NCI-H1436 treated with DMSO at 0.1 percent for 48 hours (cell line): ENCODE results near the gene PIWIL1.

Experiments used
- DNase-seq: peaks from one replicate; lab custom pipeline; 2025; lab: John Stamatoyannopoulos, UW

The PIWIL1 gene

DNA sequence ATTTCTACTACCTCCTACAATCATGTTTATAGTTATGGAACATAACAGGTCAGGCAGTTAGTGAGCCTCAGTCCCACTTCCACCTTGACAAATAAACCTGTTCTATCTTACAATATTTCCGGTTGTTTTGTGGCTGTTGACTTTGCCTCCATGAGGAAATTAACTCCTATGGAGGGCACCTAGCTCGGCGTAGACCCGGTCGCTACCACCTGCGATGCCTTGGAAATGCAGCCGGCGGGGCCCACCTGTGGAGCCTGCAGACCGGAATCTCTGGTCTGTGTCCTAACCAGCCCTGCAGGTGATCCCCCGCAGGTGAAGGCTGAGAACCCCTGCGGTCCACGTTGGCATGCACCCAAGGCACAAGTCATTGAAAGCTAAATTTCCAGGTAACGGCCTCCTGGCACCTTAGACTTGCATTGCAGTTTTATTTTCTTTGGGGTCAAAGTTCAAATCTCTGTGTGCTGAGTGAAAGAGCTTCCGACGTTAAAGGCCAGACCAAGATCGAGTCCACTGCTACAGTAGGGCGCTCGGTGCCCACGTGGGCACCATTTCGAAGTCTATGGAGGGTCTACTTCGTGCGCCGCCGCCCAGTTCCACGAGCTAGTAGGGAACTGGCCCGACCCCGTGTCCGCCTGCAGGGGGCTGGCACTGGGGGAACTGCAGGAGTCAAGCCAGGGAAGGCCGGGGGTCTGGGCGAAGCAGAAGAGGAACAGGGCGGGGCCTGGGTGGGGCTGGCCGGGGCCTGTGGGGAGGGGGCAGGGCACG lies 782 bp upstream of the PIWIL1 start:
- no peak for DNase-seq

DNA sequence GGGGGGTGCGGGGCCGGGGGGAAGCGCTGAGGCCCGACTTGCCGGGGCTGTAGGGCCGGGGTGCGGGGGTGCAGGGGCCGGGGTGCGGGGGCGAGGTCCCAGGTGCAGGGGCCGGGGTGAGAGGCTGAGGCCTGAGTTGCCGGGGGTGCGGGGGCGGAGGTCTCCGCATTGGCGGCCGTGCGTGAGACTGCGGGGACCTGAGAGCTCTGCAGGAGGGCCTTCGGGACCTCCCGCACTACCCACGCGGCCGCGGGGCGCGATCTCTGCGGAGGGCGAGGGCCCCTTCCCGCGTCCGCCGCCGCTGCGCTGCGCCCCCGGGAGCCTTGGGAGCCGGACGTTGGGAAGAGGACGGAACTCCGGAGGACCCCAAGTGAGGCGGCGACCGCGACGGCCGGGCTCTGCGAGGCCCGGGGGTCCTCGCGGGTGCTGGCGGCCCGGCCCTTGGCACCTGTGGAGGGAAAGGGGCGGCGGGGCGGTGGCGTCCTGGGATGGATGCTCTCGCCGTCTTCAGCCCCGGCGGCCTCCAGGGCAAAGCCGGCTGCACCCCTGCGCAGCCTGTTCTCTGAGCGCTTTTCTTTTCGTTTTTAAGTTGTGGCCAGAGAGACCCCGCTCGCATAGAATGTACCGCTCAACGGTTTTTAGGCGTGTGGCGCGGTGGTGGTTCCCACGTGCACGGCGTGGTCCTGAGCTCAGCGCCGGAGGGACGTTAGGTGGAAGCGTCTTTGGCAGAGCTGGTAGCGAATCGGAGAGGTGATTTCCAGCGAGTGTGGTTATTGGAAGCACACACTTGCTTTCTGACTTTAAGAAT lies 1.3 kb downstream of the PIWIL1 start:
- no peak for DNase-seq

DNA sequence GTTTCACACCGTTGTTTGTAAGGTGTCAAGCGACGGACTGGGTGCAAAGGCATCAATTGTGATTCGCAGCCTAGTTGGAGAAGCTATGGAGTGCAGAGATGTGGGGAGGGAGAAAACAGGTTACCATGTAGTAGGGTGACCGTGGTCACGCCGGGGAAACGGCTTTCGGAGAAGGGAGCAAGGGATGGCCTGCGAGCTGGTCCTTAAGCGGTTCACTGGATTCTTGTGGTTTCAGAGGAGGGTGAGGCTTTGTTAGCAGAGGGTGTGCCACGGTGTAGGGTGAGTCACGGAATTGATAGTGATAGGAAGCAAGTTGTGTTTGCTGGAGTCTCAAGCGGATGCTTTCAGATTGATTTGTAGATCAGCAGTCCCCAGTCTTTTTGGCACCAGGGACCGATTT lies 2.3 kb downstream of the PIWIL1 start:
- DNase-seq: no peak

DNA sequence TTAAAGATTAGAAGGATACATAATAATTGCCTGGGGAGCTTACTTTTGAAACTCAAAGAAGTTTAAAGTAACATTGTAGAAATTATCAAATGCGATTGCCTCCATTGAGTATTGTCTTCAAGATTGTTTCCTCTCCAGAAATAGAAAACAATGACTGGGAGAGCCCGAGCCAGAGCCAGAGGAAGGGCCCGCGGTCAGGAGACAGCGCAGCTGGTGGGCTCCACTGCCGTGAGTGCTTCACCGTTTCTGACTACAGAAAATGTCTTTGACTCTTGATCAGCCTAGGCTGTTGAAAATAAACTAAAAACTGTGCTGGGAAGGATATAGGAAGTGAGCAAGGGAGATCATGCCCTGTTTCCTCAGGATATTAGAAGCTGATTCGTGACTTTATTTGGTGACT lies 4.8 kb downstream of the PIWIL1 start:
- DNase-seq: no peak

DNA sequence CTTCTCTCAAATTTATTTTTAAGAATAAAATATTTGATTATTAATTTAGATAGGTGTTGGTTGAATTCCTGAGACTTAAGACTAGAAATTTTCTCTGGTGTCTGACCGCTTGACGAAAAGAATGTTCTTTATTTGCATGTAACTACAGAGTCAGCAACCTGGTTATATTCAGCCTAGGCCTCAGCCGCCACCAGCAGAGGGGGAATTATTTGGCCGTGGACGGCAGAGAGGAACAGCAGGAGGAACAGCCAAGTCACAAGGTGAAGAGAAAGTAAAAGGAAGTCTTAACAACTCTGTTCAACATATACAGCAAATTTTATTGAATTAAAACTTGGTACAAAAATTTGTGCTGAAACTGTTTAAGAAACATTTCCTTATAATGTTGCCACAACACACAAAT lies 5.2 kb downstream of the PIWIL1 start:
- no peak for DNase-seq

DNA sequence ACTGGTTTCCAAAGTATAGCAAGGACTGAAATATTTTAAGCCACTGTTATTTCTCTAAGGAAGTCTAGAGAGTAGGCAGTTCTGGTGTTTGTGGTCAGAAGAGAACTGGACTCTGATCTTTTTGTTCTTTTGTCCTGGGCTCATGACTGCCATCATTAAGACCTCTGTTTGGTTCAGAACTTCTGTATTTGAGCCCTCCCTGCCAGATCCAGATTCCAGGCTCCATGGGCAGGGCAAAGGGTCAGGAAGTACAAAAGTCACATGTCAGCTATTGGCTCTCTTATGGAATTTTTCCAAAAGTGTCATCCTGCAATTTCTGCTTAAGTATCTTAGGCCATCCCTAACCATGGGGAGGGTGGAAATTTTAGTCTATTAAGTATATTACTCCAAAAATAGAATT lies 6.8 kb downstream of the PIWIL1 start:
- DNase-seq: no peak

DNA sequence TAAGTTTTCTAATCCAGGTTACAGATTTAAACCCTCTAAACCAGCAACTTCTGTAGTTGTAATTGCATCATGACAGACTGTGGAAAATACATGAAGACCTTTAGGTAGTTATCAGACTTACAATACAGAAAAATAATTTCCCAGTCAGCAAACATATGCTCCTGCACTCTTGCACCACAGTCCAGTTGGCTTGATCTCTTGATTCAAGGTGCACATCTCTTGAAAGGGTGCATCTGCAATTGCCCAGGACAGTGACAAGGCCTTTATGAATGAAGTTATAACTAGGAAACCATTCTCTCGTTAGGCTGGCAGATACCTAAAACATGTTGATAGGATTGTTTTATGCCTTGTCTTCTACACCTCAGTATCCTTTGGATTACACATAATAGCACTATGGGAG lies 7.6 kb downstream of the PIWIL1 start:
- no peak for DNase-seq

DNA sequence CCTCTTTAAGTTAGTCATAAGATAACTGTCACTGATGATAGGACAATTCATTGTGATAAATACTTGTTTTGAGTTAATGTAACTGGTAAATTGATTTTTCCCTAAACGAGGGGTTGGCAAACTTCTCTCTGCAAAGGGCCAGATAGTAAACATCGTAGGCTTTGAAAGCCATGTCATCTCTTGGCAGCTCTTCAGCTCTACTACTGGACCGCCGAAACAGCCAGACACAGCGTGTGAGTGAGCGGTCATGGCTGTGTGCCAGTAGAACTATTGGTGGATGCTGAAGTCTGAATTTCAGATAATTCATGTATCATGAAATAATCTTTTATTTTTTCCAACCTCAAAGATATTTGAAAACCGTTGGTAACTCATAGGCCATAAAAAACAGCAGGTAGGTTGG lies 9.9 kb downstream of the PIWIL1 start:
- no peak for DNase-seq

DNA sequence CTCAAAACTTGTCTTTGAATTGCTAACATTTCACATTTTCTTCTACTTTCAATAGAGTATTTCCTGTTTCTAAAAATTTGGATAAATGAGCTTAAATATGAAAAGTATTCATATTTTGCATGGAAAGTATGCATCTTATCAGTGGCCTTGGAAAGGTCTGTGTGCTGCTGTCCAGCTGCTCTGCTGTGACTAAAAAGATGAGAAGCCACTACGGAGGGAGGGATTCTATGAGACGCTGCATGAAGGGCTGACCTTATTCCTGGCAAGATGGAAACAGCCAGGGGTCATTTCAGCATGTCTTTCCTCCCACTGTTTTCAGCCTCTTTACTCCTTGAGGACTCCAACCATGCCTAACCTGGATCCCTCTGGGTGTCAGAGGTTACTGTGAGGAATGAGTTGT lies 13.0 kb downstream of the PIWIL1 start:
- no peak for DNase-seq

DNA sequence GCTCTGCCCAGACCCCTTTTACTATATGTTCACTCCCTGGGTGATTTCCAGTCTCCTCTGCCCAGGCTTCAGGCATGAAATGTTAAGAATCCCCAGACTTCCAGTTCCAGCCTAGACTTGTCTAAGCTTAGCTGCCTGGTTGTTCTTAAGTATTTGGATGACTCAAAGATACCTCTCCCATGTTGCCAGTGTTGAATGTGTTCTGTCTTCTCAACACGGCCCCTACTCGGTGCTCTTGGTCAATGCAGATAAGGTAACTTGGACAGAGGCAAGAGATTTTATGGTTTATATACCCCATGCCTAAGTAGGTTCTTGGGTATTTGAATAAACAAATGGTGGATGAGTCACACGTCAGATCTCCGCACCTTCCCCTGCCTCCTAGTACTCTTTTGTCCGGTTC lies 13.6 kb downstream of the PIWIL1 start:
- no peak for DNase-seq

DNA sequence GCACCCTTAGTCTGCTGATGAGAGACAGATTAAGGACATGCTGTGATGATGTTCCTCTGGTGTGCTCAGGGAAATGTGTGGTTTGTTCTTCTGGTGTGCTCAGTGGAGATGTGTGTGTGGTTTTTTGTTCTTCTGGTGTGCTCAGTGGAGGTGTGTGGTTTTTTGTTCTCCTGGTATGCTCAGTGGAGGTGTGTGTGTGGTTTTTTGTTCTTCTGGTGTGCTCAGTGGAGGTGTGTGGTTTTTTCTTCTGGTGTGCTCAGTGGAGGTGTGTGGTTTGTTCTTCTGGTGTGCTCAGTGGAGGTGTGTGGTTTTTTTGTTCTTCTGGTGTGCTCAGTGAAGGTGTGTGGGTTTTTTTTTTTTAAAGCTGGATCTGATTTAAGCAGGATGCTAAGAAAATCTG lies 15.4 kb downstream of the PIWIL1 start:
- DNase-seq: no peak

DNA sequence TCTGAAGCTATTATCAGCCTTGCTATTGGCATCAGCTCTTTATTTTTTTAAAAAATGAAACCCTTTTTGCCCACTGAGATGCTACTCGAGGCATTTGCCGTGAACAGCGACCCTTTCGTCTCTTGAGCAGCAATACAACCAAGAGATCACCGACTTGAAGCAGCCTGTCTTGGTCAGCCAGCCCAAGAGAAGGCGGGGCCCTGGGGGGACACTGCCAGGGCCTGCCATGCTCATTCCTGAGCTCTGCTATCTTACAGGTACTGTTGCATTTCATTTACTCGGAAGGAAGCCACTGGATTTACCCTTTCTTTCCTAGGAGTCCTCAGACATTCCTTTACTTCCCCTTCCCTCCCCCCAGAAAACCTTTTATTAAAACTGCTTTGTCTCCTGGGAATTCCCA lies 16.7 kb downstream of the PIWIL1 start:
- no peak for DNase-seq

DNA sequence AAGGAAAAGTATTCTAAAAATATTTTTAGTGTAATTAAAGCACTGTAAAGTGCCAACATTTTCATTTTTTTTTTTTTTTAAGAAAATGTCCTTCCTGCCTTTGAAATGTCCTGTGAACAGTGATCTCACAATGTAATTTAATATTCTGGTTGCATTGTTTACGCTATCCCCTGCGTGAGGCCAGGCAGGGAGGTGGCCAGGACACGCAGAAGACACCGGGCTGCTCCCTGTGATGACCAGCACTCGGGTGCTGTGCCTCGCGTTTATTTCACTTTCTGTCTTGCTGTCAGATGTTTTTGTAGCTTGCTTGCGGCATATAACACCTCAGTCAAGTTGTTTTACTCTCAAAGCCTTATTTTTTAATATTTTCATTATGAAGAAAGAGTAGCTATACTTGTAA lies 18.5 kb downstream of the PIWIL1 start:
- no peak for DNase-seq

DNA sequence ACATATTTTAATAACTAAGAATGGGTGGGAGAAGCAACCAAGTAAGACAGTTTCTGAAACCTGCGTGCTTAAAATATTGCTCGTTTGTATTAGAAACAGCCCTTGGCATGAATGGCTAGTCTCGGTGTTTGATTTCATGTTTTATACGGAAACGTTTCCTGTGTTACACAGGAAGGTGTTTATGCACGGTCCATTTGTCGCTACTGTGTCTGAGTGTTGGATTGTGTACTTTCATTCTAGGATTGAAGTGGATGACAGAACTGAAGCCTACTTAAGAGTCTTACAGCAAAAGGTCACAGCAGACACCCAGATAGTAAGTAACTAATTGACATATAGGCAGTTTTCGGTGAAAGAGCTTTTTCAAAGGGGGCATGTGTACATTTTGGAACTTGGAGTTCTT lies 19.6 kb downstream of the PIWIL1 start:
- DNase-seq: no peak

DNA sequence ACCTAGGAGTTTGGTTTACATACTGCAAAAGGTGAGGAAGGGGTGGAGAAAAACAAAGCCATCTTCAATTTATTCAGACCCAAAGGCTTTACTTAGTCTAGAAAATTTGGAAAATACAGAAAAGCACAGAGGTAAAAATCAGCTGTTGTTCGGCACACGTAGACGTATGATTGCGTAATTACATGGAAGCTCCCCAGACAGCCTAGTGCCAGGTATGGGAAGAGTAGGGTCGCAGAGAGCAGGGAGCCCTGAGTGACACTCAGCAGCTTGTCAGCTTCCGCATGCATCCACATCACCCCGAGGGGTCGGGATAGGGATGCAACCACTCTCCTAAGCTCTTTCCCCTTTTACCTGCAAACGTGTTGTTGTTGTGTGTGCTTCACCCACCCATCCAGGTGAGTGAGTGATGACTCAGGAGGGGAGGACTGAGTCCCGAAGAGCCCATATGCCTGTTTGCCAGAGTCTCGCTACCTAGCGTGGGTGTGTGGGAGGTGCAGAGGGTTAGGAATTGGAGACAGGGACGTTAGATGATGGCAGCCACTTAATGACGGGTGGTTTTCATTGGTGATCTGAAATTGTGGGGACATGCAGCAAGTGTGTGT lies 20.1 kb downstream of the PIWIL1 start:
- no peak for DNase-seq

DNA sequence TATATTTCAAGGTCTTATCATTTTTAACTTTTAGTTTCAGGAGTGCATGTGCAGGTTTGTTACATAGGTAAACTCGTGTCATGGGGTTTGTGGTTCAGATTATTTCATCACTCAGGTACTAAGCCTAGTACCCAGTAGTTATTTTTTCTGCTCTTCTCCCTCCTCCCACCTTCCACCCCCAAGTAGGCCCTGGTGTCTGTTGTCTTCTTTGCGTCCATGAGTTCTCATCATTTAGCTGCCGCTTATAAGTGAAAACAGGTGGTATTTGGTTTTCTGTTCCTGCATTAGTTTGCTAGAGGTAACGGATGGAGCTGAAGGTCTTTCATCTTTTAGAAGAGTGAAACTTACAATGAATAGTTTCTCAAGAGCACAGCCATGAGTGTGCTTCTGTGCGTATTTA lies 24.4 kb downstream of the PIWIL1 start:
- no peak for DNase-seq

DNA sequence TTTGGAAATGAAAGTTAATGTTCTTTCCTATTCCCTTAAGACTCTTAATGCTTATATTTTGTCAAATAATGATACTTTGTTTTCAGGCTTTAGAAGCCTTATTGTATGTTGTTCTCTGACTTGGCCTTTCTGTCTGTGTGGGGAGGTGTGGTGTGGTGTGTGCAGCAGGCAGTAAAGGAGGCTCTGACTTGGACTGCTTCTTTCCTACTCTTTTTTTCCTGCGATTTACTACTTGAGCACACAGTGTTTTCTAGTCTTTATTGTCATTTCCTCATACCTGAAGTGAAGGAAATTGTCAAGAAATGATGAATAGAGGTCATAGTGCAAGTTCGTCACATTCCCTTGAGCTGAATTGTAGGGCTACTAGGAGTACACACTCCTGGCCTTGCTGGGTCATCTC lies 26.9 kb downstream of the PIWIL1 start:
- DNase-seq: no peak

DNA sequence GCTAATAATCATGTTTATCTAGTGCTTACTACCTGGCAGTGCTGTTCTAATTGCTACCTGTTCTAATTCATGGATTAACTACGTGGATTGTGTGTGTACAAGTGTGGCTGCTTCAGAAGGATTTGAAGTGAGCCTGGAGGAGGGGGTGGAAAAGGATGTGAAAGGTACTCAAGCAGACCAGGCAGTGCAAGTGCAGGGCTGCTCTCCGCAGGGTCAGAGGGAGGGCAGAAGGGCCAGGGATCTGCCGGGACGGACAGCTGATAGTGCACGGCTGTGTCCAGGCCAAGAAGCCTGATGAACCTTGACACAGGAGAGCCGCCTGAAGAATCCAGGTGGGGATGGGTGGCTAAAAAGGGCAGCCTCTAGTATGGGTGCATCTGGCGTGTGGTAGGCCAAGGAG lies 28.5 kb downstream of the PIWIL1 start:
- no peak for DNase-seq

DNA sequence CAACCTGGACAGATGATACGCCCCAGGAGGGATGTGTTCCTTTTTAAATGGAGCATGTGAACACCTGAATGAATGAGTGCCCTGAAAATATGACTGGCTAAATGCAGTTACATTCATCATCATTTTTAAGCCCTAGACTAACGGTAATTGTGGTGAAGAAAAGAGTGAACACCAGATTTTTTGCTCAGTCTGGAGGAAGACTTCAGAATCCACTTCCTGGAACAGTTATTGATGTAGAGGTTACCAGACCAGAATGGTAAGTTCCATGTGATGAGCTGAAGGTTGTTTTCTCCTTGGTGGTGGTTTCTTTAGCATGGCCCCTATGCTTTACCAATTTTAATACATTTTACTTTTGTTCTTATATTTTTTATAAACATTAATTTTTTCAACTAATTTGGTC lies 29.3 kb downstream of the PIWIL1 start:
- no peak for DNase-seq

DNA sequence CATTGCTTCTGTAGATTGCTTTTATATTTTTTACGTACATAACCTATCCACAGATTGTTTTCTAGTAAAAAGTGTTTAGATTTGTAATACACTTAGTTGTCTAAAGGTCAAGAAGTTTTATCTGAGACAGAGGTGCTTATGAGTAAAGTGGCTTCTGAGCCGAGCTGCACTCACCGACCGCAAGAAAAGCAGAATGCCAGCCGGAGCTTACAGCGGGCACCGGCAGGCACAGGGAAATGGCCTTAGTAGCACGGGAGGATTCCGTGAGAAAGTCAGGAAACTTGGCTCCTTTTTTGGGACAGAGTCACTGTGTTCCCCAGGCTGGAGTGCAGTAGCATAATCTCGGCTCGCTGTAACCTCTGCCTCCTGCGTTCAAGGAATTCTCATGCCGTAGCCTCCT lies 29.8 kb downstream of the PIWIL1 start:
- no peak for DNase-seq

DNA sequence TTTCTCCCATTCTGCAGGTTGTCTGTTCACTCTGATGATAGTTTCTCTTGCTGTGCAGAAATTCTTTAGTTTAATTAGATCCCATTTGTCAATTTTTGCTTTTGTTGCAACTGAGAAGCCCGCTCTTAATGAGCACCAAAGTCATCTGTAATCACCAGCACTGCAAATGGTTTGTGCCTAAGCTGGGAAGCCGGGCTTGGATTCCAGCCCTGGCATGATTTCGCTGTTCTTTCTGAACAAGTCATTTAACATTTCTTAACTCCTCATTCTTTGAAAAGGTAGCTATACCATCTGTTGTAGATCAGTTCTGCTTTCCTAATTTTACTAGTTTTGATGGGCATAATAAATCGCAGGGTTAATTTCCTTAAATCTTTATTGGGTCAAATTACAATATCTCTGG lies 32.1 kb downstream of the PIWIL1 start:
- no peak for DNase-seq

DNA sequence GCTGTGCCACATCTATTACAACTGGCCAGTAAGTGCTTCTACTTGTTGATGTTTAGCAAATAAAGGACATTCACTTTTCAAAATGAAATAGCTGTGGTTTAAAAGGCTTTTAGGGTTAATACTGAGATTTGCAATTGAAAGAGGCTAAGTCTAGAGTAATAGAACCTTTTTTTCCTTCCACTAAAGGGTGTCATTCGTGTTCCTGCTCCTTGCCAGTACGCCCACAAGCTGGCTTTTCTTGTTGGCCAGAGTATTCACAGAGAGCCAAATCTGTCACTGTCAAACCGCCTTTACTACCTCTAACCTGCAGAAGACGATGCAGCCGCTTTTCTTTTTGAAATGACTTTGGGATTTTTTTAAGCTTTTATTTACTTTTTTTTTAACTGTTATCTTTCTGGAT lies 33.6 kb downstream of the PIWIL1 start:
- DNase-seq: no peak

DNA sequence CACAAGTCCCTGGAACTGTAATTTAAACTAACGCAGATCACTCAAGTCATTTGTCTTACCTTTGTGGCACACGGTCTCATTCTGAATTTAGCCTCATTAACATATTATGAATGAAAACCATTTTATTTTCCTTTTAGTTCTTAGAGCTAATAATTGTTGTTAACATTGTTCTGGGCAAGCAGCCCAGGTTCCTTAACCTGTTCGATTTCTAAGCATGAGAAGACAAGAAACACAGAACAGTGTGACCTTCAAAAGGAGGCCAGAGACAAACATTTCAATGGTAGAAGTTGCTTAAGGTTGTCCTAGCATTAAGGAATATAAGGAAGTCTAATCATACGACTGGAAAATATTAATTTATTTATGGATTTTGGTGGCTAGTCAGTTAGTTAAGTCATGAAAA lies 35.2 kb downstream of the PIWIL1 start:
- DNase-seq: no peak
